ENCODE data around the gene NOS1AP. TPM values are rescaled to one million over a fixed set of nuclear protein-coding genes. Genes with fewer than 3 reads are reported as not detected.

Gene NOS1AP
- total RNA-seq, 1 donor, result 0.18 TPM

DNA sequence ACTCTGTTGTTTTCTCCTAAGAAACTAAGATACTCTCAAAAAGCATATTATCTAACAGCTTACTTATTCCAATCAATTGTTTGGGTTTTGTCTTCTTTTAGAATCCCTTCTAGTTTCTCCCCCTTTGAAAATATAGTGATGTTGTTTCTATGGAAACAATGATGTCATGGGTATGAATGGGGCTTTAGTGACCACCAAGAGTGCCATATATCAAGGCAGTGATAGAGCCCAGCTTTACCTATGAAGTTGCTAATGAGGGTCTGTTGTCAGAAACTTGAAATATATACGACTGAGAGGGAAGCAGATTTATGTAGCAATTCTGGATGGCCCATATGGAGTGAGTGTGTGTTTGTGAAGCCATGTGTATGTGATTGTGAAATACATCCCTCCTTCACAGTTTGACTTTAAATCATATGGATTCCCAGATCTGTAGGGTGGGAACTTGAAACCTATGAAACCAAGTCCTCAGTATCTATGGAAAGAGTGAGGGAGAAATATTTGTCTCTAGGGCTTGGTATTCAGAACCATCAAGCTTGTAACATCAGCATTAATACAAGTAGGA lies 190.5 kb downstream of the NOS1AP start:
- no peak for DNase-seq (ENCODE audit: low read depth)
- TF ChIP-seq, protein P1, sequence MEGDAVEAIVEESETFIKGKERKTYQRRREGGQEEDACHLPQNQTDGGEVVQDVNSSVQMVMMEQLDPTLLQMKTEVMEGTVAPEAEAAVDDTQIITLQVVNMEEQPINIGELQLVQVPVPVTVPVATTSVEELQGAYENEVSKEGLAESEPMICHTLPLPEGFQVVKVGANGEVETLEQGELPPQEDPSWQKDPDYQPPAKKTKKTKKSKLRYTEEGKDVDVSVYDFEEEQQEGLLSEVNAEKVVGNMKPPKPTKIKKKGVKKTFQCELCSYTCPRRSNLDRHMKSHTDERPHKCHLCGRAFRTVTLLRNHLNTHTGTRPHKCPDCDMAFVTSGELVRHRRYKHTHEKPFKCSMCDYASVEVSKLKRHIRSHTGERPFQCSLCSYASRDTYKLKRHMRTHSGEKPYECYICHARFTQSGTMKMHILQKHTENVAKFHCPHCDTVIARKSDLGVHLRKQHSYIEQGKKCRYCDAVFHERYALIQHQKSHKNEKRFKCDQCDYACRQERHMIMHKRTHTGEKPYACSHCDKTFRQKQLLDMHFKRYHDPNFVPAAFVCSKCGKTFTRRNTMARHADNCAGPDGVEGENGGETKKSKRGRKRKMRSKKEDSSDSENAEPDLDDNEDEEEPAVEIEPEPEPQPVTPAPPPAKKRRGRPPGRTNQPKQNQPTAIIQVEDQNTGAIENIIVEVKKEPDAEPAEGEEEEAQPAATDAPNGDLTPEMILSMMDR (IDR thresholded peaks at IDR 0.05; ENCODE audit: insufficient read depth, low read length), result no peak
- no peak overlapping the region for H3K4me3 ChIP-seq (ENCODE audit: low read depth, low read length)

DNA sequence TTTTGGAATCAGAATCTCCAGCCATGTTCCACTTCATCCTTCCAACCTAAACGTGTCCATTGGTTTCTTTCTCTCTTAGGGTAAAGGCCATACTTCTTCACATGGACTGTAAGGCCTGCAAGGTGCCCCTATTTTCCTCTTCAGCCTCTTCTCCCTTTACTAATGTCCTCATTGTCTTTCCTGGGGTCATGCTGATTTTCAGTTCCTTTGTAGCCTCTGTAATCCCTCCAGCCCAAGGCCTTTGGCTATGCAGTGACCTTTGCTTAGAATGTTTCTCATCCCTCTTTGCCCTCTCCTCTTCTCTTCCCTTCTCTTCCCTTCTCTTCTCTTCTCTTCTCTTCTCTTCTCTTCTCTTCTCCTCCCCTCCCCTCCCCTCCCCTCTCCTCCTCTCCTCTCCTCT lies 194.6 kb downstream of the NOS1AP start:
- no peak for DNase-seq (ENCODE audit: low read depth)
- H3K4me3 ChIP-seq (ENCODE audit: low read depth, low read length), result no peak overlapping the region
- TF ChIP-seq, protein P1 (IDR thresholded peaks at IDR 0.05; ENCODE audit: insufficient read depth, low read length), result no peak

DNA sequence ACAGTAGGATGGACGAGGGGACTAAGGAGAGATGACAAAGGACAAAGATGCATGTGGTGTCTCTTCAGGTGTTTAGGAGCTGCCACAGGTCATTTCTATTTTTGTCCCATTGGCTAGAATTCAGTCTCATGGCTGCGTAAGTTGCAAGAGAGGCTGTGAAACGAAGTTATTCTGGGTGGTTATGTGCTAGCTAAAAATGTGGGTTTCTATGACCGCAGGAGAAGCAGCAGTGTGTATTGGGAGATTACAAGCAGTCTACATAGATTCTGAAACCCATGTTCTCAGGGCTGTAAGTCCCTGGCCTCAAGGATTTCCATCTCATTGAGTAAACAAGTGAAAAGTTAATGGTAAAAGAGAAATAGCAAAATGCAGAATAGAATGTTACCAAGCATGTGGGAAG lies 196.5 kb downstream of the NOS1AP start:
- H3K4me3 ChIP-seq (ENCODE audit: low read depth, low read length), result no peak overlapping the region
- DNase-seq (ENCODE audit: low read depth), result no peak
- TF ChIP-seq, protein P1 (IDR thresholded peaks at IDR 0.05; ENCODE audit: insufficient read depth, low read length), result no peak

DNA sequence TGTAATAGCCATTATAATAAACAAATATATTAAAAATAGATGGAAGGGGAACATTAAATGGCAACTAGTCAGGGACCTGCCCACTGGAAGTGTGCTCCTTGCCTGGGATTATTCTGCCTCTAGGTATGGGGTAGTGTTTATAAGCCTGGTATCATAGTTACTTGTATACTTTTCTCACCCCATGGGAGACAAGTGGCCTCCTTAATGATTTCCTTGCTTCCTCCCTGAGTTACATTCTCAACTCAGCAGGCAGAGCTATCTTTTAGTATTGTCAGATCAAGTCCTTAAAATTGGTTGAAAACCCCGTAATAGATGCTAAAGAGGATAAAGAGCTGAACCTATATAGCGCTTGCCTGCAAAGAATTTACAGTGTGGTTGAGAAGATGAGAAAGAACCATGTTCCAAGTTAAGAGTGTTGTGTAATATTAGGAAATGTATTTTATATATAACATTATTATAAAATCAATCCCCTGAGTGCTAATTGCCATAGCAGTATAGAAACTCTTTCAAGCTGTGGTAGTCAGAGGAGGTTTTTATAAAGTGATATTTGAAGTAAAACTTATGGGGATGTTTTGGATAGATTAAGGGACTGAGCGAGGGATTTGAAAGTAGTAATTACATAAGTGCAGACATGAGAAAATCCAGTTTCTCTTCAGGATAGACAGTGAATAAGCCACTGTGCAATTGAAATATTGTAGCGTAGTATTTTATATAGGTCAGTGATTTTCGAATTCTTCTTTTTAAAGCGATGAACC lies 200.7 kb downstream of the NOS1AP start:
- no peak overlapping the region for H3K4me3 ChIP-seq (ENCODE audit: low read depth, low read length)
- no peak for DNase-seq (ENCODE audit: low read depth)
- TF ChIP-seq, protein P1 (IDR thresholded peaks at IDR 0.05; ENCODE audit: insufficient read depth, low read length), result no peak

DNA sequence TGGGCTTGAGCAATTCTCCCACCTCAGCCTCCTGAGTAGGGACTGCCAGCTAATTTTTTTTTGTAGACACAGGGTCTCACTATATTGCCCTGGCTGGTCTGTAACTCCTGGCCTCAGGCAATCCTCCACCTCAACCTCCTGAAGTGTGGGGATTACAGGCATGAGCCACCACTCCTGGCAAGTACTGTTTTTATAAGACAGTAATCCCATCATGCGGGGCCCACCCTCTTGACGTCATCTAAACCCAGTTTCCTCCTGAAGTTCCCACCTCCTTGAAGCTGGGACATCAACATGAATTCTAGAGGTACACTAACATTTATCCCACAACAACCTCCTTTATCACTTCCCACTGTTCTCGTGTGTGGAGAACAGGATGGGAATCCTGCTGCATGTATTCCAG lies 202.5 kb downstream of the NOS1AP start:
- DNase-seq (ENCODE audit: low read depth), result no peak
- H3K4me3 ChIP-seq (ENCODE audit: low read depth, low read length), result no peak overlapping the region
- TF ChIP-seq, protein P1 (IDR thresholded peaks at IDR 0.05; ENCODE audit: insufficient read depth, low read length), result no peak

DNA sequence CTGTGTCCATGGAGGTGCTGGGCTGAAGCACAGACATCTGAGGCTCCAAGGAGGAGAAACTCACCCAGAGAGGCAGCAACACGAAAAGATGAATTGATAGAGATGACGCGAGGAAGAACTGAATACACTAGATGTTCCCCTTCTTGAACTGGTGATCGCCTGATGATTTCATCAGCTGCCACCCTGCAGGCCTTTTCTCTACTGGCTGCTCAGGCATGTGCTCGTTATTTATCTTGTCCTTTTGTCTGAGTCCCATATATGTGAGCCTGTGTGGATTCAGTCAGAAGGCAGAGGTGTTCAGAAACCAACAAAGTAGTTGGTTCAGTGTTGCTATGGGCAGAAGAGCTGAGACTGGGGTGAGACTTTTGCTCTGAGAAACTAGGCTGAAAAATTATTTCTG lies 202.9 kb downstream of the NOS1AP start:
- no peak for DNase-seq (ENCODE audit: low read depth)
- no peak overlapping the region for H3K4me3 ChIP-seq (ENCODE audit: low read depth, low read length)
- TF ChIP-seq, protein P1 (IDR thresholded peaks at IDR 0.05; ENCODE audit: insufficient read depth, low read length), result no peak

Data from fibroblast of the aortic adventitia (primary cell).